Panc1 (cell line): Measurements from ENCODE around the gene LAMB1. TPM values are rescaled to one million over a fixed set of nuclear protein-coding genes. Genes with fewer than 3 reads are reported as not detected.

ENCODE experiments used
- ATAC-seq: fragments of 200-7000 bp; cut with Tn5 transposase; 2 replicates; pipeline ENCODE4 v1.9.1; 2020; ENCODE audit warnings: mild to moderate bottlenecking, moderate library complexity
- BruUV-seq: library from RNA; stranded (reverse); fragments of 400-500 nt; replicated peaks from 2 replicates; lab custom pipeline; 2021; lab: Mats Ljungman, UMichigan
- CTCF ChIA-PET: fragments of 300-600 bp; sonication (Branson Sonifier 250); formaldehyde crosslinking; loops from one replicate; lab custom pipeline; 2022; ENCODE audit warnings: antibody characterized with exemption; lab: Charles Lee
- POLR2A ChIA-PET: fragments of 300-600 bp; sonication (Branson Sonifier 250); formaldehyde crosslinking; loops from one replicate; lab custom pipeline; 2022; ENCODE audit warnings: antibody characterized with exemption; lab: Charles Lee
- DNase-seq: peaks from one replicate; pipeline ENCODE4 v3.0.0-alpha.2; 2010; ENCODE audit warnings: low read depth, low spot score
- H3K27ac ChIP-seq: 2 replicates; pipeline ENCODE4 v1.5.1; 2011; ENCODE audit warnings: mild to moderate bottlenecking, low read length, inconsistent platforms
- H3K27me3 ChIP-seq: fragments of 200-500 bp; sonication (Bioruptor generic); 2 replicates; pipeline ENCODE4 v1.6.0; 2014; ENCODE audit warnings: low read length, inconsistent platforms; ENCODE audit not compliant: control insufficient read depth, insufficient read depth
- H3K36me3 ChIP-seq: fragments of 200-500 bp; sonication (Bioruptor generic); 2 replicates; pipeline ENCODE4 v1.5.1; 2014; ENCODE audit warnings: inconsistent platforms, mild to moderate bottlenecking, low read length, moderate library complexity; ENCODE audit not compliant: control insufficient read depth, insufficient read depth
- H3K4me1 ChIP-seq: 2 replicates; pipeline ENCODE4 v1.5.1; 2011; ENCODE audit warnings: inconsistent platforms, mild to moderate bottlenecking, low read length, moderate library complexity; ENCODE audit not compliant: control insufficient read depth, insufficient read depth
- H3K4me3 ChIP-seq, 2 experiments: 2 replicates each; pipeline ENCODE4 v1.5.1; 2011 to 2012; ENCODE audit warnings: low read depth in 2 of 2, low read length in 2 of 2, mild to moderate bottlenecking in 2 of 2, inconsistent platforms in 1 of 2, moderate library complexity in 1 of 2
- H3K9me3 ChIP-seq: fragments of 200-500 bp; sonication (Bioruptor generic); 2 replicates; pipeline ENCODE4 v1.5.1; 2014; ENCODE audit warnings: low read depth, mild to moderate bottlenecking, inconsistent platforms, low read length, moderate library complexity; ENCODE audit not compliant: control insufficient read depth, insufficient read depth
- CTCF ChIP-seq: fragments of 450-650 bp; IDR thresholded peaks from 2 replicates; pipeline ENCODE4 v1.5.1; 2017; ENCODE audit warnings: mild to moderate bottlenecking
- POLR2AphosphoS5 ChIP-seq: IDR thresholded peaks from 2 replicates; pipeline ENCODE4 v1.6.1; 2012; ENCODE audit warnings: mild to moderate bottlenecking, low read depth, low read length, moderate library complexity
- REST ChIP-seq, 2 experiments: IDR thresholded peaks; 2 replicates each; pipeline ENCODE4 v1.6.1; 2011 to 2012; ENCODE audit warnings: low read depth in 2 of 2, control low read depth in 1 of 2, low read length in 1 of 2, mild to moderate bottlenecking in 1 of 2, moderate library complexity in 1 of 2; ENCODE audit not compliant: insufficient read depth in 1 of 2
- SIN3A ChIP-seq: IDR thresholded peaks from 2 replicates; pipeline ENCODE4 v1.6.1; 2012; ENCODE audit warnings: low read depth, mild to moderate bottlenecking, low read length, moderate library complexity, borderline replicate concordance; ENCODE audit not compliant: insufficient read depth
- TCF7L2 ChIP-seq: IDR thresholded peaks from 2 replicates; pipeline ENCODE4 v1.6.1; 2011; ENCODE audit warnings: mild to moderate bottlenecking, low read depth, low read length, inconsistent platforms
- in situ Hi-C: cut with HindIII; loops from 2 replicates; pipeline ENCODE4 v1.10.0; 2016; ENCODE audit warnings: low sequenced_read_pairs, low pct_unique_long_range_greater_than_20kb
- intact Hi-C: fragments of 100-400 bp; cut with micrococcal nuclease; formaldehyde crosslinking; loops from one replicate; pipeline ENCODE4 v1.10.0; 2022; ENCODE audit not compliant: unreplicated experiment
- total RNA-seq: library from RNA; stranded (reverse); gene quantifications from one replicate; pipeline ENCODE4 v1.2.1, GENCODE V29; 2021; ENCODE audit not compliant: unreplicated experiment

The LAMB1 gene
- total RNA-seq, 1 experiment from 2014 or later, result 204 TPM

- Histone ChIP-seq H3K9me3 (no peaks in the 10 kb centered on the region), H3K4me3 (no peak overlapping the region), H3K36me3 (peaks cover 28% of the 10 kb centered on the region), H3K27me3 (no peaks in the 10 kb centered on the region), H3K27ac (no peak overlapping the region), H3K4me1 (no peaks in the 10 kb centered on the region; the same call in 1 of the 2 replicates)
- ATAC-seq (no peak), DNase-seq (no peak)
- ChIA-PET POLR2A (no interaction called here), CTCF (no interaction called here)
- in situ Hi-C loops, result no loop called here
- TF ChIP-seq CTCF, result no peak
- BruUV-seq, result no TSS peak
- intact Hi-C loops, result no loop called here
These were observed 31.3 kb downstream of the LAMB1 start for GRCh38 chr7:107971613-107972012.

GRCh38 chr7:107971100-107971499 lies 31.9 kb downstream of the LAMB1 start:
- H3K36me3 ChIP-seq, result peaks cover 28% of the 10 kb centered on the region
- in situ Hi-C loops (no loop called here), intact Hi-C loops (no loop called here)
- ATAC-seq (no peak), DNase-seq (no peak)
- no TSS peak for BruUV-seq
- H3K27ac ChIP-seq, result no peak overlapping the region
- CTCF ChIA-PET, result no interaction called here
- H3K4me1 ChIP-seq, result no peaks in the 10 kb centered on the region; the same call in 1 of the 2 replicates
- H3K4me3 ChIP-seq, result no peak overlapping the region
- TF ChIP-seq REST (IDR thresholded peaks at IDR 0.05; ENCODE audit: insufficient read depth in 1 of 2, low read depth in 2 of 2, low read length in 1 of 2) (no peak), POLR2AphosphoS5 (no peak), CTCF (no peak), SIN3A (no peak), TCF7L2 (no peak)
- H3K9me3 ChIP-seq, result no peaks in the 10 kb centered on the region
- POLR2A ChIA-PET, result no interaction called here
- H3K27me3 ChIP-seq, result no peaks in the 10 kb centered on the region

- in situ Hi-C loops (no loop called here), intact Hi-C loops (no loop called here)
- no peak for ATAC-seq
- no peaks in the 10 kb centered on the region for H3K9me3 ChIP-seq
- POLR2A ChIA-PET, result no interaction called here
- DNase-seq, result no peak
- H3K27ac ChIP-seq, result no peak overlapping the region
- H3K4me3 ChIP-seq, result no peak overlapping the region
- H3K36me3 ChIP-seq, result peaks cover 20% of the 10 kb centered on the region
- no TSS peak for BruUV-seq
- H3K27me3 ChIP-seq, result no peaks in the 10 kb centered on the region
- H3K4me1 ChIP-seq, result no peaks in the 10 kb centered on the region; the same call in 1 of the 2 replicates
- TF ChIP-seq SIN3A, result no peak
- no peak for TF ChIP-seq CTCF
- TF ChIP-seq REST (IDR thresholded peaks at IDR 0.05; ENCODE audit: insufficient read depth in 1 of 2, low read depth in 2 of 2, low read length in 1 of 2), result no peak
- TF ChIP-seq POLR2AphosphoS5, result no peak
- no peak for TF ChIP-seq TCF7L2
- CTCF ChIA-PET, result no interaction called here
These were observed 33.1 kb downstream of the LAMB1 start for GRCh38 chr7:107969856-107970255.
